Measurements from ENCODE around the gene EIF4G3. TPM values are rescaled to one million over a fixed set of nuclear protein-coding genes. Genes with fewer than 3 reads are reported as not detected.

EIF4G3 gene
- total and polyA plus RNA-seq, 2 of the 8 experiments (the other 6 are each of a cell fraction or from before 2014, with no cell fraction given), result 47.5 to 66.6 TPM

GRCh38 chr1:21153388-21153787 lies 23.3 kb downstream of the EIF4G3 start (continued):
- TF ChIP-seq MAFK (IDR thresholded peaks at IDR 0.05; ENCODE audit: low read depth, low read length), result no peak
